Tongue (tissue), 2 donors: ENCODE results near the gene KCNQ1. TPM values are rescaled to one million over a fixed set of nuclear protein-coding genes. Genes with fewer than 3 reads are reported as not detected.

Source experiments
- DNase-seq: peaks from one replicate; pipeline ENCODE4 v3.0.0-alpha.2; 2015
- total RNA-seq: library from RNA; depleted of rRNA; stranded (reverse); fragments of >200 nt; gene quantifications from one replicate; pipeline ENCODE4 v1.2.3, GENCODE V29; 2014

The KCNQ1 gene
- total RNA-seq, 1 donor from 2014 or later: 2.6 TPM

DNA sequence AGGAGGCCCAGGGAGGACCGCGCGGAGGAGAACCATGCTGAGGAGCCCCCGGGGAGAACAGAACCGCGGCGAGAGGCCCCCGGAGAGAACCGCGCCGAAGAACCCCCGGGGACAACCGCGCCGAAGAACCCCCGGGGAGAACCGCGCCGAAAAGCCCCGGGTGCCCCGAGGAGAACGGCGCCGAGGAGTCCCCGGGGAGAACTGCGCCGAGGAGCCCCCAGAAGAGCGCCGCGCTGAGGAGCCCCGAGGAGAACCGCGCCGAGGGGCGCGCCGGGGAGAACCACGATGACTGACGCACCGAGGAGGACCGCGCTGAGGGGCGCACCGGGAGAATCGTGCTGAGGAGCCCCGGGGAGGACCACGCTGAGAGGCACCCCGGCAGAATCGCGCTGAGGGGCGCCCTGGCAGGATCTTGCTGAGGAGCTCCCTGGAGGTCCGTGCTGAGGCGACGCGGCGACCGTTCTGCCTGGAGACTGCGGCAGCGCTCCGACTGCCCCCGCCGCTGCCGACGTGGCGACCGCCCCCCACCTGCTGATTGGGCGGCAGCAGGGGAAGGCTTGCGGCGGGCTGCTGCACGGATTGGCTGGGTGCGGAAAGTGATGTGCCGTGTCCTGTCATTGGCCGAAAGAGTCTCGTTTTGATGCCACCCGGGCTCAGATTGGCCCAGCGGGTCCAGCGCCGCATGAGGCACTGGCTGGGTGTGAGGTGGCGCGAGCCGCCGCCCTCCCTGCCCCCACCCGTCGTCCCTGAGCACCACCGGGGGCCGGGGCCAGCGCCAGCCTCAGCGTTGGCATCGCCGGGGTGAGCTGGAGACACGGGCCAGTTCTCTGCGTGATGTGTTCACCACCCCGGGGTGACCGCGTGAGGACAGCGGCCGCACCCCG is 255.0 kb downstream of the KCNQ1 start, which contains the start of gene KCNQ1OT1:
KCNQ1OT1 (minus strand) TSS at position 464 of the 884 bp plus-strand sequence.
- DNase-seq: peak; percentile 97

DNA sequence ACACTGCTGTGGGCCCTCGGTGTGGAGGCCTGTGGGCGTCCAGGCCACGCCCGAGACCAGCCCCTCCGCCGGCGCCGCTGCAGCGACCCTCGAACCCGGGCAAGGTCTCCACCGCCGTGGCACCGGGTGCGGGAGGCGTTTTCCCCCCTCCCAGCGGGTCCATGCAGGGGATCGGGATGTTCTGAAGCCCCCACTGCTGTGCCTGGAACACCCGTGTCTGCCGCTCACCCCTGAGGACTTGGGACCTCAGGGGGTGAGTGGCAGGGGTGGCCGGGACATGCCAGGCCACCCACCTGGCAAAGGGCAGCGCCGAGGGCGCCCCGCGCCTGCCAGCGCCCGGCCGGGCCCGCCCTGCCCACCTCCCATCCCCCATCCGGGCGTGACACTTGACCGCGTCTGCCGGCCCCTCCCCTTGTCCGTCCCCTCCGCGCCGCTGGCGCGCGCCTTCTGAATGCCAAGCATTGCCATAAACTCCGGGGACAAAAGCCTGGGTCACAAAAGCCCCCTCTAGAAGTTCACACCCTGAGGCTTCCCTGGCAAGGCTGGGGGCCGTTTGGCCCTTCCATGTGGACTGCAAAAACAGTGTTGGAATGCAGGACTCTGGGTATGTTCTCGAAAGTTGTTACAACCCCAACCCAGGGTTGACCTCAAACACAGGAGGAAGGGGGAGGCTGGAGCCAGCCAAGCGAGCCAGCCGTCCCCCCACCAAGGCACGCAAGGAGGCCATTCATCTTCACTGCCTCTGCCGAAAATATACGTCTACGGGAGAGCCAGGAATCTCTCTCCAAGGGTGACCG is 255.8 kb downstream of the KCNQ1 start:
- DNase-seq: peak; percentile 66

DNA sequence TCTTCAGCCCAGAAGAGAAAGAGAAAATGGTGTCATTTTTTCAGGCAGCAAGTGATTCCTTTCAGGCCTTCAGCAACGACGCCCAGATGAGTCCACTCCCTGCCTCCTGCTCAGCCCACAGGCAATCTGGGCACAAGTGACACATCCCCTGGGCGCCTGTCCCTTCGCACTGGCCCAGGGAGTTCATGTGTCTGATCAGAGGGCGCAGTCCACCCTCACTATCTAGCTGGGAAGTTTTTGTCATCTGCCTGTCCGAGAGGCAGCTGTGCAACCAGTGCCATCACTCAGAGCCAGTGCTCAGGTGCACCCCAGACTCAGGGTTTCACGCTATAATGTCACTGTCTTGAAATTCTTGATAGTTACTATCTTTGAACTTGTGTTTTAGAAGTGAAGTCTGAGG is 256.4 kb downstream of the KCNQ1 start:
- DNase-seq: no peak

DNA sequence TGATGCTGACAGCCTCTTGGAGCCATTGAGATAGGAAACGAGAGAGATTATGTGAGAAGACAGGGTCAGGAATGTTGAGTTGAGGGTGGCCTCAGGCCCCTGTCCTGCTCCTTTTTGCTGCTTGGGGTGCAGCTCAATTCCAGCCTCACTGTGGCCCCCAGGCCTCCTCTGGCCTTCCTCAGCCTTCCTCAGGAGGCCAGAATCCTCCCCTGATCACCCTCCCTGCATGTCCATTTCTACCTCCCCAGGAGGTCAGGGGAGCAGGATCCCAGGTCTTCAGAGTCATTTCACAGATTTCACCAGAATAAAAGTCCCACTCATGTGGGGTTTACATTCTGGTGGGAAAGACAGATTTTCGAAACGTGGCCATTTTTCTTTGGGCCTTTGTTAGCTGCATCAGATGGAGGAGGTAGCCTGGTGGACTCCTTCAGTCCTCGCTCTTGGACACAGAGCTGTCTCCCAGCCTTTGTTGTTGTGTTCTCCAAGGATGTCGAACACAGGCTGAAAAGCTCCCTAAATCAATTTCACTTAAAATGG is 257.2 kb downstream of the KCNQ1 start:
- no peak for DNase-seq

DNA sequence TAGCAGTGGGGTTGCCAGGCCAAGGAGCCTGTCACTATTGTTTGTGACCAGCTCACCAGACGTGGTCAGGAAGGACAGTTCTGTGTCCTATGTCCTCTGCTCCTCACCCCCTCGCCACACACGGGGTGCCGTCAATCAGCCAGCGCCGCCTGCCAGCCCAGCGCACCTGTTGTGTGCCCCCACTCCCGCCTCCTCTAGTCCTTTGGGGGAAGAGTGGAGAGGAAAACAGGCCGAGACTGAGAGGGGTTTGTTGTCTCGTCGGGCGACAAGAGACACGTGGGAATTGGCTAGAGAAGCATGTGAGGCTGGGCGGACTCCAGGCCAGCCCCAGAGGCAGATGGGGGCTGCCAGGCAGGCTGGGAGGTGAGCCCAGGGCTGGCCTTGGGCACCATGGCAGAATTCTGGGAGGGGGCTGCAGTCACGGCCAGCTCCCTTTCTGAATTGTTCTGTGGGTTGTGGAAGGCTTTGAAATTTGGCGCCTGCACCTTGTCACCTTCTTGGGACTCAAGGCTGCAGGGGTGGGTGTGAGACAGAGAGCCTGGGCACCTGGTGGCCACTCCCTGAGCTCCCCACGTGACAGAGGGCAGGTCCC is 258.1 kb downstream of the KCNQ1 start:
- DNase-seq: peak; percentile 93

DNA sequence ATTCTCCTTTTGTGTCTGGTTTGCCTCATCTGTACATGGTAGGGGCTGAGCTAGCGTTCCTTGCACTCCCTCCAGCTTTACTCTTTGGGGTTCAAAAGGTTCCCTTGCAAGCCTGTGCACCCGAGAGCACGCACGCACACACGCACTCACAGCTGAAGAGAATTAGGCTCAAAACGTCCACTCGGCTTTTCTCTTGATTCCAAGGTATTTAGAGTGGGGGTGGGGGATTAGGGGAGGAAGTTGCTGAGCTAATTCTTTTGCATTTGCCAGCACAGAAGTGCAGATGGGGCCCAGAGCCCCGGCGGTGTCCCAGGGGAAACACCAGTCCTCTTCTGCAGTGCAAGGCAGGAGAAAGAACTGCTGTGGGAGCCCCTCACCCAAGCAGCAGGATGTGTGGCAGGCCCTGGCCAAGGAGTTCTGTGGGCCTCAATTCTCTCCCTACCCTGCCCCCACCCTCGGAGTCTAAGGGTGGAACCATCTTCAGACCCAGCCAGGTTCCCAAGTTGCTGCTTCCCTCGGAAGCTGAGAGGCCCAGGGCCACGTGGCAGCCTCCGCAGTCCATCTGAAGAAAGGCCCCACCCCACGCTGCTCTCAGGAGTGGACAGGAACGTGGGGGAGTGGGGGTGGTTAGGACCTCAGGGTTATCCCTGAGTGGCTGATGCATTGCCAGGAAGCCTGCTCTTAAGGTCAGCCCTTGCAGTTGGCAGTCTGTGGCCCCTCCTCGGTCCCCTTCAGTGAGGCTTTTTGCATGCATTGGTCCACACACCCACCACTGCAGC is 258.7 kb downstream of the KCNQ1 start:
- peak; percentile 91 for DNase-seq

DNA sequence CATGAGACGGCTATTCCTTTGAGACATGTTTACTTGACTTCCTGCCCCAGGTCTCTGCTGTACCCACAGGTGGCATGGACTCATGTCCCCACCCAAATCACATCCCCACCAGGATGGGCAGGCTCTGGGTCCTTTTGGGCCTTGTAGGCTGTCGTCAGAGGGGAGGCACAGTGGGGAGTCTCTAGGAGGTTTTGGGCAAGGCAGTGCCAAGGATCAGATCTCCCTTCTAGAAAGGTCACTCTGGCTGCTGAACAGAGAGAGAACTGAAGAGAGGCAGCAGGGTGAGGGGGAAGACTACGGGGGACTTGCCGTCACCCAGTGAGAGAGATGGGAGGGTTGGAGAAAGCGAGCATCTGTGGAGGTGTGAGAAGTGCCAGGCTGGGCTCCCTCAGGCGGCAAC is 259.5 kb downstream of the KCNQ1 start:
- DNase-seq: no peak

DNA sequence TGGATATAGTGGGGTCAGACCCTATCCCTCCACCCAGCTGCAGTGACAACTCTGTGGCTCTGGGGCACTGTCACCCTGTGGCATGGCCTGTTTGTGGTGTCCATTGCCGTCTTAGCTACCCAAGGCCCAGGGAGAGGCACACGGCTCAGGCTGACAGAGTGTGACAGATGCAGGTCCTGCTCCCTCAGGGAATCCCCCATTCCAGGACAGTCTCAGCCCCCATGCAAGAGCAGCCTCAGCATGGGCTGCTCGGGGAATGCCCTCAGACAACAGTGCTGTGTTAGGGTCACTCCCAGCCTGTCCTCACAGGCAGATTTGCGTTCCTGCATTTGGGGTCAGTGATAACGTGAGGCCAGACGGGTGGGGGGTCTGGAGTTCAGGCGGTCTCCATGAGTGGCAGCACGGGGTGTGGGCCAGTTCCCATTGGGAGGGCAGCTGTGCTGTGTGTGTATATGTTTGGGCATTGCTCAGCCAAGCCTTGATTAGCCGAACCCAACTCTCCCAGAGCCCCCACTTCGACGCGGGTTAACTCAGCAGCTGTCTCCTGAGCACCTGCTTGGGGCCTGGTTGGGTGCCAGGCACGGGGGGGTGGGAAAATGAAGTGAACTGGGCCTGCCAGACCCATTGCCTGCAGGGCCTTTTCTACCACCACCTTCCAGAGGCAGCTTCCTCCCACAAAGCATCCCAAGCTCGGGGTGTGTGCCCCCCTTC is 260.2 kb downstream of the KCNQ1 start:
- DNase-seq: peak; percentile 97

DNA sequence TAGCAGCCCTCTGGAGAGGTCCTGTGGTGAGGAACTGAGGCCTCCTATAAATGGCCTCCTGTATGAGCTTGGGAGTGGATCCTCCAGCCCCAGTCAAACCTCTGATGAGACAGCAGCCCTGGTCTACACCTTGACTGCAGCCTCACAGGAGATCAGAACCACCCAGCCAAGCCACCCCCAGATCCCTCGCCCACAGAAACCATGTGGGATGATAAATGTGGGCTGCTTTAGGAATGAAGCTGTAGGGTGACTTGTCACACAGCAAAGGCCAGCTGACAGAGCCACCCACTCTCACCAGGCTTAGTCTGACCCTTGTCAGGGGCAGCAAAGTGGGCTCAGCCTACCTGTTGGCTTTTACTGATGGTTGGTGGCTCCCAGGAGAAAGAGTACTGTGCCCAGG is 261.5 kb downstream of the KCNQ1 start:
- DNase-seq: no peak

DNA sequence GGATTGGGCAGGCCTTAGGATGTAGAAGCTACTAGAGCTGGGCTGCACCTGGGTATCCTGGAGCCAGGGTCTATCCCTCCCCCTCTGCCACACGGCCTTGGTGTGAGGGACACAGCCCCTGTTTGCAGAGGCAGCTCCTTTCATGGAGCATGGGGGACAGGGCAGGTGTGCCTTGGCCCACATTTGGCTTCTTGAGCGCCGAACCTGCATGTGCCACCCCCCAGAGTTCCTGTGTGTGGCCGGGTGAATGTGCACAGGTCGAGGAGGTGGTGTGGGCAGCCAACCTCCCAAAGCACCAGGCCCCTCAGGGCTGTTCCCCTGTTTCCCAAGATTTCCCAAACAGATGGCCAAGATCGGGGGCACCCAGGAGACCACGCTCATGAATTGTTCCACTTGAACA is 262.9 kb downstream of the KCNQ1 start:
- DNase-seq: no peak

DNA sequence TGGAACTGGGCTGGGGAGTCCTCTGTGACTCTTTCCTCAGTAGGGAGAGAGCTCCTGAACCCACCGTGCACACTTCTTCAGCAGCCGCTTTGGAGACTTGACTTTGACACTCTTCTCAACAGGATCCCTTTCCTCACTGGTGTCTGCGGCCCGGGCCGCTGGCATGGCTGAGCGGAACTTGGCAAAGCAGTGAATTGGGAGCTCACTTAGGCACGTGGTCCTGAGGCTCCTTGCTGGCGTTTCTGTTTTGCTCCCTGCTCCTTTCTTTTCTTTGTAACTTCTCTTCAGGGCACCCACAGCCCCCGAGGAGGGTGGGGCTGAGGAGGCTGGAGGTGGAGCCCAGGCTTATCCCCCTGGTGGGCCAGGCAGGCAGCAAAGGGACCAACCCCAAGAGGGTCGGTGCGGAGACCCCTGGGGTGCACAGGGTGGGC is 263.4 kb downstream of the KCNQ1 start:
- DNase-seq: peak; percentile 88

DNA sequence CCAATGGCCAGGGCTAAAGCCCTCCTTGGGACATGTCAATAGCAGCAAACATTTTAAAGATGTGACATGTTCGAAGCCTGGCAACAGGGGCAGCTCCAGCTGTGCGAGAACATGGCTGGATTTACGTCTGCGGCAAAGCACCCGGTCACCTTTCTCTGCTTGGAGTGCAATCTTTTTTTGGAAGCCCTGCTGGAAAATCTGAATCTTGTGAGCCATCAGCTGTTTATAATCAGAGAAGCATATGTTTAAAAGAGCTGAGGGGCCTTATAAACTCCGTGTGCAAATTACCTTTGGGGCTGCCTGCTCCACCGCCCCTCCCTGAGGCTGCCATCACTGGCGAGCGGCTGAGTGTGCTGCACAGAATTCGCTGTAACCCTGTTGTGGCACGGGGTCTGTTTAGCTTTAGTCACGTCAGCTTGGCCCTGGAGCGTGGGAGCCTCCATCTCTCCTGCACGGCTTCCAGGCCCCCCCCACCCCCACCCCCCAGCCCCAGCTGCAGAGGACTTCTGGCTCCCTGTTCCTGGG is 264.0 kb downstream of the KCNQ1 start:
- peak; percentile 96 for DNase-seq

DNA sequence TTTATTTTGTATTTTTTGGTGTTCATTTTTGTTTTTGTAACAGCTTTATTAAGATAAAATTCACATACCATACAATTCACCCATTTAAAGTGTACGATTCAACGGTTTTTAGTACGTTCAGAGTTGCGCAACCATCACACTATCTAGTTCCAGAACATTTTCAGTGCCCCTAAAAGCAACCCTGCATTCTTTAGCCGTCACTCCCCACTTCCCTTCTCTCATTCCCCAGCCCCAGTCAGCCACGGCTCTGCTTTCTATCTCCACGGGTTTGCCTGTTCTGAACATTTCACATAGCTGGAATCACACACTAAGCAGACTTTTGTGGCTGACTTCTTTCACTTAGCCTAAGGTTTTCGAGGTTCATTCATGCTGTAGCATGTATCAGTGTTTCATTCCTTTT is 264.6 kb downstream of the KCNQ1 start:
- peak; percentile 66 for DNase-seq

DNA sequence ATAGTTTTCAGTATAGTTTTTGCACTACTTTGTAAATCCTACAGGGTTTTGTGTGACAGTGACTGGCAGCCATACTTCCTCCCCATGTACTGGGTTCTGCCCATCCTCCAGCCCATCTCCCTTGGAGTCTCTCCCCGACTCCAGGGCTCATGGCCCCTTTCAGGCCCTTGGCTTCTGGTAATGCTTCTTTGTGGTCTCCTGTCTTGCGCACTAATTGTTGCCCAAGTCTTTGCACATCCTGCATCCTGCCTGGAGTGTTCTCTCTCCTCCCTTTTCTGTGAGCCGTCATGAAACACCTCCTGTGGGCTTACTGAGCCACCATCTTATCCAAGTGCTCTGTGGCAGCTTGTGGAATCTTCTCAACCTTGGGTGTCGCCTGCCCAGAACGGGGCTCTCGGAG is 266.4 kb downstream of the KCNQ1 start:
- DNase-seq: no peak

DNA sequence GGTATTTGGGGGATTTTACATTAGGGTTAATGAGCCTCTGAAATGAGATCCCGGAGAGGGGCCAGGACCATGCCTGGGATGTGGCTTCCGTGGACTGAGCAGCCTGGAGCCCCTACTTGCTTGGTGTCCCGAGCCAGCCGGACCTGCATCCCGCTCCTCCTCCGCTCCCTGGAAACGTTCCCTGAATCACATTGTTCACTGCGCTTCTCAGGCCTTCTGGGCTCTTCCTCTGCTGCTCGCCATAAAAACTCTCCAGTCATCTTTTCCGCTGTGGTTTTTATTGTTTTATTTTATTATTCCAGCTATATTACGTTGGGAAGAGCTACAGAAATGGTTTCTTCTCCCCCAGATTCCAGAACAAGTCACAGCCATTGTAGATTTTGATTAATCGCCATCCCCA is 268.3 kb downstream of the KCNQ1 start:
- DNase-seq: no peak

DNA sequence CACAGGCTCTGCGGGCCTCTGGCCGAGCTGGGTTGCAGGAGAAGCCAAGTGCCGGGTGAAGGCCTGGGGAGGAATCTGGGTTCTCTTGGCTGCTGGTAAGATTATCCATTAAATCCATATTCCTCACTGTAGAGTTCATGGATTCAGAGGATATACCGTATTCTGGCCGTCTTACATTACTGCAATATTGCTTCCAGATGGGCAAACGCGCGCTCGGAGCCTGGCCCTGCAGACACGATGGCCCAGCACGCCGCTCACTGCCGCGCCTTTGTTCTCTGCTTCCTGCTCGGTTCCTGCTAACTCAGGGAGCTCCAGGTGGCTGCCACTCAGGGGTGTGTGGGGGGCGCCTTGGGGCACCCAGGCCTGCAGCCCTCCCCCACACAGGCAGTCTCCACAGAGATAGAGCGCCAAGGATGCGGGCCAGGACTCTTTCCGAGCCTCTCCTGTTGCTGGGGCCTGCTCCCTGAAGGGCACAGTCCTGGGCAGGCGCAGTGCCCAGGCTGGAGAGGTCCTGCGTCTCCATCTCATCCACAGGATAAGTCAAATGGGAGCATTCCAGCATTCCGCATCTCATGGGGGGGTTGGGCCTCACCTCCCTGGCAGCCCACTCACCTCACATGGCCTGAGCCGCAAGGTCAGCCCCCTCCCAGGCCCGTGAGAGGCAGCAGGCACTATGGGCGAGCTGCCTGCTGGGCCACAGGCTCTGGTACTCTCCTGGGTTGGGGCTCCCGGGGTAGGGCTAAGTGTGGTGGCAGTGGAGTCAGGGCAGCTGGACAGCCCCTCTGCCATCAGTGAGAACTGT is 269.1 kb downstream of the KCNQ1 start:
- DNase-seq: peak; percentile 76

DNA sequence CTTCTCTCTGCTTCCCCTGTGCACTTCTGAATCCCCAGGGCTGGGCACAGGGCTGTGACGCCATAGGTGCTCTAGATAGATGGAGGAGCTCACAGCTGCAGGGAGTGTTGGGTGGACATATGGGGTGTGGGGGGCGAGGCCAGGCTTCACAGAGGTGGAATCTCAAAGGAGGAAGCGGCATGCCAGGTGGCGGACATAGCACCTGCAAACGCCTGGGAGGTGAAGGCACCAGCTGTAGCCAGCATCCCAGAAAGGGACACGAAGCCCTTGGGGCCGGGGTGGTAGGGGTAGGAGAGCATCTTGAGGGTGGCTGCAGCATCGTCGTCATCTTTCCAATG is 269.6 kb downstream of the KCNQ1 start:
- DNase-seq: no peak

DNA sequence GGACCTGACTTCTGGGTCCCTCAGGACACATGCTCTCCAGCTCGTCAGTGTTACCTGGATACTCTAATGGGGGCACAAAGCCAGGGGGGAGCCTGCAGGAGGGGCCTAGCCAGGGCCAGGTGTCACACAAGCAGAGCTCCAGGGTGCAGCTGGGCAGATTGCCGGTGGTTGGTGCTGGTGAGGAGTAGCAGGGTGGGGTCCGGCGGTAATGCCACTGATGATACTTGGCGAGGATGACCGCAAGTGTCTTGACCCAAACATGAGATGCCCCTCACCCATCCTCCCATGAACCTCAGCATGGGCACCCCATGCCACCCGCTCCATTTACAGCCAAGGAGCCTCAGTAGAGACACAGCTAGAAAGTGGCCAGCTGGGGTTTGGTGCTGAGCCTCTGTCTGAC is 270.1 kb downstream of the KCNQ1 start:
- no peak for DNase-seq

DNA sequence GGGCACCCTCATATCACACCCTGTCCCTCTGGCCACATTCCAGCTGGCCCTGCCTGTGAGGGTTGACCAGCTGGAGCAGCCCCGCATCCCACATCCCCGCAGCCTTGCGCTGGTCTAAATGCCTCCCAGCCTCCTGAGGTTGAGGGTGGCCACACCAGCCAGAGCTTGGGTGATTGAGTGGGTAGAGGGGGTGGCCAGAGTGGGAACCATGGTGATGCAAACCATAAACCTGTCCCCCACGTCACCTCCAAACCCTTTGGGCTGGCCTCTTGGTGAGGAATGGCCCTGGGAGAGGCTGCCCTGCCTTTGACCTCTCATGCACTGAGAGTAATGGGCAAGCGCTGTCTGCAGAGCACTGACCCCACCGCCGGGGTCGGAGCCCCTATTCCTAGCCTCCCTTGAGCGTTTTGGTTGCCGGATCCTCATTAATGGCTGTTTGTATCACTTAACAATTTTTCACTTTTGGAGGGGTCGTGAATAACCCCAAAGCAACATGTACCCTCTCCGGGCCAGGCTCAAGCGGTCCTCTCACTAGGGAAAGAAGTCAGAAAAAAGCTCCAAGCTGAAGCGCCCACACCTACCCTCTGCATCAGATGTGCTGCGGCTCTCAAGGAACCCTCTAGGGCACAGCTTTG is 271.0 kb downstream of the KCNQ1 start:
- DNase-seq: no peak
